Measurements from ENCODE around the gene GCK. TPM values are rescaled to one million over a fixed set of nuclear protein-coding genes. Genes with fewer than 3 reads are reported as not detected.

The GCK gene
- total and polyA plus RNA-seq, 4 donors = 0.09 to 12.7 (median 0.44) TPM

GRCh38 chr7:44177570-44178131 is 11.6 kb downstream of the GCK start:
- 88% methylated on average over 4 of the region's 4 CpGs for WGBS
- H3K4me1 ChIP-seq (ENCODE audit: control insufficient read depth in 4 of 4, insufficient read depth in 4 of 4, low read length in 3 of 4) = no peaks in the 10 kb centered on the region
- peak; percentile 27 for DNase-seq (ENCODE audit: low spot score)
- TF ChIP-seq JUND (IDR thresholded peaks at IDR 0.05) = no peak
- TF ChIP-seq NR2F2 (IDR thresholded peaks at IDR 0.05) = no peak
- no peak for TF ChIP-seq FOXA1 (IDR thresholded peaks at IDR 0.05)
- no peak for TF ChIP-seq ZBTB33 (IDR thresholded peaks at IDR 0.05)
- TF ChIP-seq HNF4A (conservative IDR thresholded peaks at IDR 0.05) = no peak
- TF ChIP-seq TAF1 (conservative IDR thresholded peaks at IDR 0.05) = no peak
- TF ChIP-seq FOXA2 (IDR thresholded peaks at IDR 0.05) = no peak
- no peak for TF ChIP-seq ATF3 (IDR thresholded peaks at IDR 0.05)
- no peak for TF ChIP-seq EGR1 (IDR thresholded peaks at IDR 0.05; ENCODE audit: low read depth in 2 of 2)
- no peak for TF ChIP-seq HNF4G (IDR thresholded peaks at IDR 0.05)
- TF ChIP-seq YY1 (IDR thresholded peaks at IDR 0.05) = no peak
- TF ChIP-seq GABPA (IDR thresholded peaks at IDR 0.05 in 1 of 2, conservative IDR thresholded peaks at IDR 0.05 in 1 of 2) = no peak
- no peak for TF ChIP-seq REST (IDR thresholded peaks at IDR 0.05)
- TF ChIP-seq SP1 (IDR thresholded peaks at IDR 0.05) = no peak
- TF ChIP-seq RXRA (IDR thresholded peaks at IDR 0.05) = no peak
- no peak for TF ChIP-seq RAD21 (IDR thresholded peaks at IDR 0.05)
- no peak for TF ChIP-seq CTCF (IDR thresholded peaks at IDR 0.05; ENCODE audit: low read depth, low read length, missing input control)
- no peak for TF ChIP-seq MAX (IDR thresholded peaks at IDR 0.05)
- no peak overlapping the region for H3K9ac ChIP-seq (ENCODE audit: low read depth in 1 of 2, low read length in 2 of 2)
- H3K36me3 ChIP-seq (ENCODE audit: control insufficient read depth in 4 of 4, insufficient read depth in 3 of 4, low read depth in 1 of 4, low read length in 3 of 4) = no peaks in the 10 kb centered on the region
- H3K4me3 ChIP-seq (ENCODE audit: low read depth in 1 of 3, low read length in 3 of 3) = no peak overlapping the region
- H3K27me3 ChIP-seq (ENCODE audit: control insufficient read depth in 4 of 4, insufficient read depth in 4 of 4, low read length in 3 of 4) = no peaks in the 10 kb centered on the region
- peaks cover under 1 to 7% (median 4%) of the 10 kb centered on the region in 4 donors for H3K9me3 ChIP-seq (ENCODE audit: control insufficient read depth in 4 of 4, low read length in 3 of 4)
- no peak overlapping the region for H3K27ac ChIP-seq (ENCODE audit: low read depth in 1 of 2, low read length in 2 of 2)
